K562 (cell line): ENCODE measurements around the gene LTK. TPM values are rescaled to one million over a fixed set of nuclear protein-coding genes. Genes with fewer than 3 reads are reported as not detected.

ENCODE experiments used
- ATAC-seq: fragments of 200-7000 bp; cut with Tn5 transposase; 3 replicates; pipeline ENCODE4 v1.9.1; 2020; ENCODE audit warnings: moderate library complexity
- BruUV-seq: library from RNA; stranded (reverse); fragments of 400-500 nt; replicated peaks from 2 replicates; lab custom pipeline; 2021; lab: Mats Ljungman, UMichigan
- CTCF ChIA-PET: fragments of 300-600 bp; formaldehyde crosslinking; extraction: SDS; loops from one replicate; lab custom pipeline; 2021; ENCODE audit warnings: low intra/inter-chr PET ratio; lab: Yijun Ruan, JAX
- POLR2A ChIA-PET: fragments of 300-600, 350-650 bp; sonication (Branson Sonifier 250); formaldehyde crosslinking; extraction: SDS; loops from one replicate; lab custom pipeline; 2021; ENCODE audit warnings: antibody characterized with exemption, inconsistent platforms; lab: Yijun Ruan, JAX
- DNase-seq, 4 experiments: peaks; one replicate each; pipeline versions ENCODE4 v3.0.0 to v3.0.0-alpha.2; 2011 to 2018; ENCODE audit warnings: low spot score in 3 of 4, mixed read lengths in 3 of 4; ENCODE audit errors: extremely low read depth in 1 of 4
- FAIRE-seq: peaks from 2 replicates; lab custom pipeline; 2011; peaks lifted over from hg19 to GRCh38; lab: Jason Lieb, UNC
- H2AFZ ChIP-seq: 2 replicates; pipeline ENCODE4 v1.6.0; 2011; ENCODE audit warnings: low read depth, low read length, control low read depth, inconsistent platforms
- H3K27ac ChIP-seq: fragments of 200-600 bp; 3 replicates; pipeline ENCODE4 v1.8.0; 2011; ENCODE audit warnings: low read depth, mild to moderate bottlenecking, control low read depth, inconsistent platforms, low read length, moderate library complexity, mixed read lengths; ENCODE audit errors: extremely low read depth
- H3K27me3 ChIP-seq, 2 experiments: fragments of 300-600 bp in 1 of 2; 2 replicates in 1 of 2; 3 replicates in 1 of 2; pipeline versions ENCODE4 v1.6.0 to v1.8.0; 2011; ENCODE audit warnings: inconsistent platforms in 2 of 2, low read length in 2 of 2, mild to moderate bottlenecking in 1 of 2, mixed read lengths in 1 of 2, moderate library complexity in 1 of 2; ENCODE audit not compliant: control insufficient read depth in 2 of 2, insufficient read depth in 2 of 2
- H3K36me3 ChIP-seq: fragments of 300-600 bp; 3 replicates; pipeline ENCODE4 v1.8.0; 2011; ENCODE audit warnings: mild to moderate bottlenecking, low read length, inconsistent platforms; ENCODE audit not compliant: control insufficient read depth, insufficient read depth
- H3K4me1 ChIP-seq, 2 experiments: fragments of 200-600 bp in 1 of 2; replicated peaks in 1 of 2; 2 replicates in 1 of 2; 3 replicates in 1 of 2; pipeline versions ENCODE4 v1.5.1 to v1.8.0; 2011; ENCODE audit warnings: inconsistent platforms in 2 of 2, low read length in 2 of 2, mild to moderate bottlenecking in 1 of 2, mixed read lengths in 1 of 2, moderate library complexity in 1 of 2; ENCODE audit not compliant: control insufficient read depth in 2 of 2, insufficient read depth in 2 of 2
- H3K4me2 ChIP-seq: 2 replicates; pipeline ENCODE4 v1.6.1; 2011; ENCODE audit warnings: low read length, control low read depth, inconsistent platforms, mixed read lengths; ENCODE audit not compliant: insufficient read depth
- H3K4me3 ChIP-seq: fragments of 200-600 bp; sonication (generic), shearing (Covaris generic); 2 replicates; pipeline ENCODE4 v1.5.1; 2016; ENCODE audit warnings: control low read depth, inconsistent platforms
- H3K79me2 ChIP-seq: fragments of 200-600 bp; 3 replicates; pipeline ENCODE4 v1.8.0; 2011; ENCODE audit warnings: low read length, inconsistent platforms; ENCODE audit not compliant: control insufficient read depth, insufficient read depth
- H3K9ac ChIP-seq, 2 experiments: 2 replicates each; pipeline versions ENCODE4 v1.6.0 to v1.6.1; 2011; ENCODE audit warnings: low read depth in 2 of 2, low read length in 2 of 2, control low read depth in 1 of 2, inconsistent platforms in 1 of 2, mild to moderate bottlenecking in 1 of 2, mixed read lengths in 1 of 2; ENCODE audit not compliant: insufficient read depth in 1 of 2
- H3K9me1 ChIP-seq: one replicate; pipeline ENCODE4 v1.6.0; 2011; ENCODE audit warnings: inconsistent platforms, mild to moderate bottlenecking, low read length, moderate library complexity; ENCODE audit not compliant: control insufficient read depth, insufficient read depth
- H3K9me3 ChIP-seq: replicated peaks from 2 replicates; pipeline ENCODE4 v1.5.1; 2011; ENCODE audit warnings: low read depth, low read length, inconsistent platforms; ENCODE audit not compliant: control insufficient read depth, insufficient read depth
- H4K20me1 ChIP-seq: replicated peaks from 2 replicates; pipeline ENCODE4 v1.6.1; 2011; ENCODE audit warnings: low read length, inconsistent platforms, mixed read lengths; ENCODE audit not compliant: control insufficient read depth, insufficient read depth
- ARID1B ChIP-seq: fragments of 450-650 bp; IDR thresholded peaks from 2 replicates; pipeline ENCODE4 v1.6.1; 2016; ENCODE audit warnings: antibody characterized with exemption, mild to moderate bottlenecking, inconsistent platforms
- BRD9 ChIP-seq: fragments of 450-650 bp; IDR thresholded peaks from 2 replicates; pipeline ENCODE4 v1.6.1; 2018; ENCODE audit warnings: low read depth; ENCODE audit not compliant: partially characterized antibody
- CTCF ChIP-seq, 3 experiments: IDR thresholded peaks in 2 of 3; conservative IDR thresholded peaks in 1 of 3; 2 replicates each; pipeline ENCODE4 v1.5.1; 2011 to 2012; ENCODE audit warnings: low read length in 3 of 3, mild to moderate bottlenecking in 3 of 3, control low read depth in 2 of 3, improper control_type of control experiment in 1 of 3, inconsistent platforms in 1 of 3, low read depth in 1 of 3, mixed read lengths in 1 of 3, moderate library complexity in 1 of 3; ENCODE audit not compliant: insufficient read depth in 2 of 3
- DPF2 ChIP-seq: fragments of 450-650 bp; IDR thresholded peaks from 2 replicates; pipeline ENCODE4 v1.6.1; 2016
- FOSL1 ChIP-seq: fragments of 200-800 bp; sonication (Bioruptor generic); conservative IDR thresholded peaks from 2 replicates; pipeline ENCODE4 v1.6.1; 2016; ENCODE audit warnings: missing genetic modification characterization, missing compliant biosample characterization
- JUN ChIP-seq, 2 experiments: sonication (generic) in 1 of 2; formaldehyde crosslinking in 1 of 2; IDR thresholded peaks; 2 replicates each; pipeline versions ENCODE4 v1.6.1 to v1.8.0; 2012 to 2022; ENCODE audit warnings: borderline replicate concordance in 2 of 2, mild to moderate bottlenecking in 2 of 2, improper control_type of control experiment in 1 of 2, low read depth in 1 of 2, low read length in 1 of 2, missing genetic modification reagents in 1 of 2
- JUND ChIP-seq, 2 experiments: IDR thresholded peaks; 2 replicates in 1 of 2; 3 replicates in 1 of 2; pipeline ENCODE4 v1.6.1; 2011; ENCODE audit warnings: borderline replicate concordance in 2 of 2, low read depth in 2 of 2, low read length in 2 of 2, improper control_type of control experiment in 1 of 2, missing biosample characterization in 1 of 2, missing genetic modification characterization in 1 of 2, missing genetic modification reagents in 1 of 2
- LCOR ChIP-seq: sonication (generic); formaldehyde crosslinking; IDR thresholded peaks from 2 replicates; pipeline ENCODE4 v1.8.0; 2022; ENCODE audit warnings: mild to moderate bottlenecking, missing genetic modification reagents
- MAFG ChIP-seq: fragments of 450-650 bp; conservative IDR thresholded peaks from 2 replicates; pipeline ENCODE4 v1.6.1; 2016; ENCODE audit warnings: missing genetic modification characterization, missing compliant biosample characterization
- MAFK ChIP-seq: IDR thresholded peaks from 2 replicates; pipeline ENCODE4 v1.6.1; 2011; ENCODE audit warnings: low read length, improper control_type of control experiment
- MCM2 ChIP-seq: fragments of 450-650 bp; IDR thresholded peaks from 2 replicates; pipeline ENCODE4 v1.6.1; 2017; ENCODE audit warnings: low read depth, mild to moderate bottlenecking
- NELFE ChIP-seq: IDR thresholded peaks from 2 replicates; pipeline ENCODE4 v1.6.1; 2011; ENCODE audit warnings: mild to moderate bottlenecking; ENCODE audit not compliant: insufficient read depth, insufficient read length
- NFE2 ChIP-seq: IDR thresholded peaks from 2 replicates; pipeline ENCODE4 v1.6.1; 2014; ENCODE audit warnings: antibody characterized with exemption, low read depth
- RBM25 ChIP-seq: fragments of 200-400 bp; formaldehyde crosslinking; IDR thresholded peaks from 2 replicates; pipeline ENCODE4 v1.6.1; 2018; ENCODE audit warnings: low read length, low read depth, moderate library complexity; ENCODE audit not compliant: severe bottlenecking
- SMARCC2 ChIP-seq: fragments of 450-650 bp; IDR thresholded peaks from 2 replicates; pipeline ENCODE4 v1.6.1; 2017; ENCODE audit warnings: antibody characterized with exemption, moderate library complexity, mild to moderate bottlenecking, low read depth
- ZKSCAN1 ChIP-seq: fragments of 150-350 bp; IDR thresholded peaks from 2 replicates; pipeline ENCODE4 v1.6.1; 2016; ENCODE audit warnings: low read depth, low read length
- ZNF316 ChIP-seq: fragments of 450-650 bp; IDR thresholded peaks from 2 replicates; pipeline ENCODE4 v1.6.1; 2016
- ZNF408 ChIP-seq: fragments of 250-450 bp; sonication (Bioruptor Pico); IDR thresholded peaks from 2 replicates; pipeline ENCODE4 v1.4.0; 2020; ENCODE audit warnings: low read depth, mild to moderate bottlenecking, moderate library complexity
- ZNF561 ChIP-seq: fragments of 450-650 bp; formaldehyde crosslinking; conservative IDR thresholded peaks from 2 replicates; pipeline ENCODE4 v1.4.0; 2020; ENCODE audit warnings: mild to moderate bottlenecking, moderate library complexity
- ZNF77 ChIP-seq: fragments of 250-450 bp; sonication (Bioruptor Pico); IDR thresholded peaks from 2 replicates; pipeline ENCODE4 v1.5.0; 2020
- ZNF830 ChIP-seq: fragments of 250-450 bp; sonication (Bioruptor Pico); IDR thresholded peaks from 2 replicates; pipeline ENCODE4 v1.5.0; 2021; ENCODE audit warnings: mild to moderate bottlenecking
- WGBS: fragments of 100-300 bp; shearing (Covaris generic); methylation state at CpG from one replicate; pipeline ENCODE4 v1.1.6; 2016; ENCODE audit warnings: low coverage, mixed read lengths; ENCODE audit not compliant: insufficient coverage; ENCODE audit errors: missing lambda C conversion rate; 5-methylcytosine and 5-hydroxymethylcytosine counted together
- in situ Hi-C: fragments of 300-500 bp; cut with MboI; formaldehyde crosslinking; loops from 4 replicates; pipeline ENCODE4 v1.15.0; 2018; ENCODE audit warnings: inconsistent platforms, mixed read lengths
- intact Hi-C: fragments of 100-400 bp; cut with micrococcal nuclease; formaldehyde crosslinking; loops from 2 replicates; pipeline ENCODE4 v1.14.2; 2022
- polyA plus RNA-seq, 8 experiments: library from polyadenylated mRNA; depleted of rRNA in 4 of 8; stranded (reverse) in 5 of 8; unstranded in 3 of 8; fragments of >200 nt; fragmentation: Nextera tagmentation in 2 of 8; fragmentation: Illumina TruSeq in 1 of 8; extraction: Ambion mirVana in 2 of 8; extraction: Trizol in 1 of 8; gene quantifications; 2 replicates each; pipeline versions ENCODE4 v1.2.1 to v1.2.3, GENCODE V29; 2011 to 2014; ENCODE audit warnings: inconsistent platforms in 1 of 8, missing spikeins in 1 of 8
- total RNA-seq, 7 experiments: library from RNA; depleted of rRNA in 6 of 7; stranded (reverse); fragments of >200 nt in 6 of 7; fragmentation: Illumina TruSeq in 2 of 7; extraction: Trizol in 2 of 7; gene quantifications; 2 replicates each; pipeline versions ENCODE4 v1.2.1 to v1.2.3, GENCODE V29; 2011 to 2021; ENCODE audit warnings: low replicate concordance in 1 of 7

LTK gene
- total and polyA plus RNA-seq, 9 of the 15 experiments (the other 6 are each of a cell fraction or from before 2014, with no cell fraction given), result 0.25 to 4.4 (median 1.8) TPM

DNA sequence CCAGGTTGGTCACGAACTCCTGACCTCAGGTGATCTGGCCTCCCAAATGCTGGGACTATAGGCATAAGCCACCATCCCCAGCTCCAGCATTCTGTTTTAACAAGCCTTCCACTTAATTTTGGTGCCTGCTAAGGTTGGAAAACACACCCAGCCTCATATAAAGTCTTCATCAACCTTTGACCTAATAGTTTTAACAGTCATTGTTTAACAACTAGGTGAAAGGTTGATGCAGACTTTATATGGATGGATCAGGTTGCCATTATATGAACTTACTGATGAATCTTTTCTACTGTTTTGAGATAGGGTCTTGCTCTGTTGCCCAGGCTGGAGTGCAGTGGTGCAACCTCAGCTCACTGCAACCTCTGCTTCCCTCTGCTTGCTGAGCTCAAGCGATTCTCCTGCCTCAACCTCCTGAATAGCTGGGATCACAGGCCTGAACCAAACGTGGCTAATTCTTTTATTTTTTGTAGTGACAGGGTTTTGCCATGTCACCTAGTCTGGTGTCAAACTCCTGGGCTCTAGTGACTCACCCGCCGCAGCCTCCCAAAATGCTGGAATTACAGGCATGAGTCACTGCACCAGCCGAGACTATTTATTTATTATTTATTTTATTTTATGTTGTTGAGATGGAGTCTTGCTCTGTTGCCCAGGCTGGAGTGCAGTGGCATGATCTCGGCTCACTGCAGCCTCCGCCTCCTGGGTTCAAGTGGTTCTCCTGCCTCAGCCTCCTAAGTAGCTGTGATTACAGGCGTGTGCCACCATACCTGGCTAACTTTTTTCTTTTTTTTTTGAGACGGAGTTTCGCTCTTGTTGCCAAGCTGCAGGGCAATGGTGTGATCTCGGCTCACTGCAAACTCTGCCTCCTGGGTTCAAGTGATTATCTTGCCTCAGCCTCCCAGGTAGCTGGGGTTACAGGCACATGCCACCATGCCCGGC lies 33.5 kb upstream of the LTK start:
- no peaks in the 10 kb centered on the region for H3K9me1 ChIP-seq
- DNase-seq (peak in 2 of 4 experiments; percentile 22 to 49), ATAC-seq (no peak), FAIRE-seq (no peak)
- peaks cover 18% of the 10 kb centered on the region for H3K79me2 ChIP-seq
- H4K20me1 ChIP-seq, result 0 out of 2 replicates have a peak, but pooled peaks cover 4% of the 10 kb centered on the region
- no peak overlapping the region for H3K4me3 ChIP-seq
- ChIA-PET CTCF (no interaction called here), POLR2A (interaction anchor here (1.0 kb wide), 1 partner anchor 9 kb away, joined by 4 read pairs; no protein-coding TSS in a partner anchor)
- no peak overlapping the region; the same call in 2 of the 3 replicates for H3K27ac ChIP-seq
- in situ Hi-C loops (no loop called here), intact Hi-C loops (no loop called here)
- no TSS peak for BruUV-seq
- no peaks in the 10 kb centered on the region for H3K27me3 ChIP-seq
- H2AFZ ChIP-seq, result peak overlapping the region; percentile 23; the same call in 1 of the 2 replicates
- 31% methylated on average over 13 of the region's 13 CpGs for WGBS
- peaks cover 5 to 11% of the 10 kb centered on the region in 2 experiments; a peak in 3 of 5 replicates for H3K4me1 ChIP-seq
- H3K9ac ChIP-seq, result no peak overlapping the region
- peaks cover 5% of the 10 kb centered on the region; the same call in 1 of the 3 replicates for H3K36me3 ChIP-seq
- no peak overlapping the region for H3K4me2 ChIP-seq
- H3K9me3 ChIP-seq, result no peaks in the 10 kb centered on the region
- peak; percentile 88 for TF ChIP-seq JUND (IDR thresholded peaks at IDR 0.05; ENCODE audit: borderline replicate concordance, low read depth, low read length)
- peak; percentile 49 for TF ChIP-seq JUND (tag; IDR thresholded peaks at IDR 0.05; ENCODE audit: borderline replicate concordance, low read depth, low read length)
- TF ChIP-seq ZNF561 (CRISPR knock-in tag), result no peak
- peak; percentile 70 for TF ChIP-seq NFE2
- TF ChIP-seq ARID1B, result peak; percentile 74
- peak; percentile 97 for TF ChIP-seq FOSL1 (tag)
- no peak for TF ChIP-seq ZNF830
- TF ChIP-seq DPF2, result peak; percentile 74
- TF ChIP-seq NELFE, result no peak
- TF ChIP-seq BRD9, result no peak
- no peak for TF ChIP-seq LCOR (CRISPR knock-in tag)
- TF ChIP-seq MAFG, result peak; percentile 46; the same call in 1 of the 2 replicates
- TF ChIP-seq MAFK, result peak; percentile 48; the same call in 1 of the 2 replicates
- no peak for TF ChIP-seq MCM2
- TF ChIP-seq ZNF408 (CRISPR knock-in tag), result no peak
- TF ChIP-seq JUN (IDR thresholded peaks at IDR 0.05; ENCODE audit: borderline replicate concordance, low read depth, low read length), result peak; percentile 83
- no peak for TF ChIP-seq JUN (CRISPR knock-in tag; IDR thresholded peaks at IDR 0.05; ENCODE audit: borderline replicate concordance)
- peak; percentile 30 for TF ChIP-seq RBM25
- TF ChIP-seq ZKSCAN1, result no peak
- no peak for TF ChIP-seq CTCF (IDR thresholded peaks at IDR 0.05 in 2 of 3, conservative IDR thresholded peaks at IDR 0.05 in 1 of 3; ENCODE audit: insufficient read depth in 2 of 3, low read depth in 1 of 3, low read length in 3 of 3)
- no peak for TF ChIP-seq ZNF77 (CRISPR knock-in tag)
- 0 out of 2 replicates have a peak, but pooled peaks have one; percentile 34 for TF ChIP-seq ZNF316
- 0 out of 2 replicates have a peak, but pooled peaks have one; percentile 53 for TF ChIP-seq SMARCC2
